ENCODE results near the gene DOK1.

DNA sequence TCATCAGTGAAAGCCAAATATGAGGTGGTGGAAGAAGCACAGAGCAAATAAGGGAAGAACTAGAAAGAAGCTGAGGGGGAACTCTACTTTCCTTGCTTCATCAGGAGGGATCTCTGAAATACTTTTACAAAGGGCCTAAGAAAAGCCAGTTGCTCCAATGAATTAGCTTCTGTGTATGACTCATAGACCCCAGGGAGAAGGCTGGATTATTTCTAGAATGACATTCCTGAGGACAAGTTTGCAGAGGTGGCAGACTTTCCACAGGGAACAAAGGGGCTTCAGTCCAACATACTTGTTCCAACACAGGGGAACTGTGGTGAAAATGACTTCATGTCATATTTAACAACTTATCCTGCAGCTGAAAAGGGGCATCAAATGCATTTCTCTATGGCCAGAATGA, 29.0 kb downstream of the DOK1 start:
- TF ChIP-seq, protein P1, sequence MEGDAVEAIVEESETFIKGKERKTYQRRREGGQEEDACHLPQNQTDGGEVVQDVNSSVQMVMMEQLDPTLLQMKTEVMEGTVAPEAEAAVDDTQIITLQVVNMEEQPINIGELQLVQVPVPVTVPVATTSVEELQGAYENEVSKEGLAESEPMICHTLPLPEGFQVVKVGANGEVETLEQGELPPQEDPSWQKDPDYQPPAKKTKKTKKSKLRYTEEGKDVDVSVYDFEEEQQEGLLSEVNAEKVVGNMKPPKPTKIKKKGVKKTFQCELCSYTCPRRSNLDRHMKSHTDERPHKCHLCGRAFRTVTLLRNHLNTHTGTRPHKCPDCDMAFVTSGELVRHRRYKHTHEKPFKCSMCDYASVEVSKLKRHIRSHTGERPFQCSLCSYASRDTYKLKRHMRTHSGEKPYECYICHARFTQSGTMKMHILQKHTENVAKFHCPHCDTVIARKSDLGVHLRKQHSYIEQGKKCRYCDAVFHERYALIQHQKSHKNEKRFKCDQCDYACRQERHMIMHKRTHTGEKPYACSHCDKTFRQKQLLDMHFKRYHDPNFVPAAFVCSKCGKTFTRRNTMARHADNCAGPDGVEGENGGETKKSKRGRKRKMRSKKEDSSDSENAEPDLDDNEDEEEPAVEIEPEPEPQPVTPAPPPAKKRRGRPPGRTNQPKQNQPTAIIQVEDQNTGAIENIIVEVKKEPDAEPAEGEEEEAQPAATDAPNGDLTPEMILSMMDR (conservative IDR thresholded peaks at IDR 0.05) = no peak
- no peak for TF ChIP-seq EZH2 (IDR thresholded peaks at IDR 0.05; ENCODE audit: low read depth)

Data from PC-9 (cell line).